ENCODE data around the gene UBE2I. TPM values are rescaled to one million over a fixed set of nuclear protein-coding genes. Genes with fewer than 3 reads are reported as not detected.

UBE2I gene
- total RNA-seq, 1 experiment from 2014 or later: 290 TPM

DNA sequence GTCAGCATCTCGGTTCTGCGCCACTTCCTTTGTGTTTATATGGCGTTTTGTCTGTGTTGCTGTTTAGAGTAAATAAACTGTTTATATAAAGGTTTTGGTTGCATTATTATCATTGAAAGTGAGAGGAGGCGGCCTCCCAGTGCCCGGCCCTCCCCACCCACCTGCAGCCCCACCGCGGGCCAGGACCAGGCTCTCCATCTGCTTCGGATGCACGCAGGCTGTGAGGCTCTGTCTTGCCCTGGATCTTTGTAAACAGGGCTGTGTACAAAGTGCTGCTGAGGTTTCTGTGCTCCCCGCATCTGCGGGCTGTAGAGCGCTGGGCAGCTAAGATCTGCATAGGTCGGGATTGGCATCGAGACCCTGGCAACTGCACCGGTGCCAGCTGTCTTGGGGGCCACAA is 15.8 kb downstream of the UBE2I start:
- H3K4me3 Mint-ChIP-seq: no peak overlapping the region

More for the DNA sequence above, 15.8 kb downstream of the UBE2I start:
- Histone ChIP-seq H2BK120ac (ENCODE audit: low read depth, low read length, poor library complexity, severe bottlenecking) (no peak overlapping the region), H3K14ac (ENCODE audit: insufficient read depth, low read length) (no peak overlapping the region), H3K56ac (ENCODE audit: insufficient read length, low read depth, low read length) (no peak overlapping the region), H4K8ac (replicated peaks; ENCODE audit: insufficient read length, low read depth, low read length) (no peak overlapping the region), H3K4ac (ENCODE audit: low read depth, low read length) (no peak overlapping the region), H3K79me2 (ENCODE audit: insufficient read depth, low read length) (no peaks in the 10 kb centered on the region), H3K18ac (ENCODE audit: insufficient read length, low read depth, low read length) (no peak overlapping the region), H3K79me1 (ENCODE audit: insufficient read depth, low read depth, low read length, poor library complexity, severe bottlenecking) (no peaks in the 10 kb centered on the region), H3K4me1 (ENCODE audit: insufficient read depth, low read length) (no peaks in the 10 kb centered on the region), H2BK15ac (ENCODE audit: low read depth, low read length) (no peak overlapping the region), H4K5ac (ENCODE audit: insufficient read length, low read depth, low read length) (no peak overlapping the region), H3K23ac (ENCODE audit: insufficient read length, low read depth, low read length) (no peak overlapping the region), H2AFZ (ENCODE audit: low read length) (no peak overlapping the region), H2AK5ac (ENCODE audit: insufficient read length, low read length) (no peak overlapping the region), H3K9me3 (ENCODE audit: control insufficient read depth, low read depth, low read length) (no peaks in the 10 kb centered on the region), H3T11ph (ENCODE audit: low read length) (no peak overlapping the region), H3K9ac (ENCODE audit: extremely low read depth, insufficient read length, low read length) (no peak overlapping the region), H2BK5ac (ENCODE audit: insufficient read length, low read length) (no peak overlapping the region), H3K4me2 (ENCODE audit: insufficient read depth, insufficient read length, low read length) (no peak overlapping the region), H3K27ac (ENCODE audit: insufficient read length, low read depth, low read length) (no peak overlapping the region), H3K27me3 (ENCODE audit: insufficient read depth, low read length) (no peaks in the 10 kb centered on the region), H4K91ac (ENCODE audit: insufficient read length, low read depth, low read length) (no peak overlapping the region), H3K23me2 (ENCODE audit: insufficient read length, low read depth, low read length, poor library complexity, severe bottlenecking) (no peaks in the 10 kb centered on the region), H2BK20ac (ENCODE audit: low read depth, low read length, poor library complexity, severe bottlenecking) (no peak overlapping the region), H2BK12ac (ENCODE audit: insufficient read length, low read depth, low read length) (no peak overlapping the region), H4K20me1 (ENCODE audit: control insufficient read depth, insufficient read depth, insufficient read length) (no peaks in the 10 kb centered on the region)
- H3K36me3 Mint-ChIP-seq (ENCODE audit: insufficient read depth in 1 of 3, low read depth in 3 of 3): peaks cover 4 to 45% (median 27%) of the 10 kb centered on the region in 3 experiments
- DNase-seq: no peak
- TF ChIP-seq, protein P1, sequence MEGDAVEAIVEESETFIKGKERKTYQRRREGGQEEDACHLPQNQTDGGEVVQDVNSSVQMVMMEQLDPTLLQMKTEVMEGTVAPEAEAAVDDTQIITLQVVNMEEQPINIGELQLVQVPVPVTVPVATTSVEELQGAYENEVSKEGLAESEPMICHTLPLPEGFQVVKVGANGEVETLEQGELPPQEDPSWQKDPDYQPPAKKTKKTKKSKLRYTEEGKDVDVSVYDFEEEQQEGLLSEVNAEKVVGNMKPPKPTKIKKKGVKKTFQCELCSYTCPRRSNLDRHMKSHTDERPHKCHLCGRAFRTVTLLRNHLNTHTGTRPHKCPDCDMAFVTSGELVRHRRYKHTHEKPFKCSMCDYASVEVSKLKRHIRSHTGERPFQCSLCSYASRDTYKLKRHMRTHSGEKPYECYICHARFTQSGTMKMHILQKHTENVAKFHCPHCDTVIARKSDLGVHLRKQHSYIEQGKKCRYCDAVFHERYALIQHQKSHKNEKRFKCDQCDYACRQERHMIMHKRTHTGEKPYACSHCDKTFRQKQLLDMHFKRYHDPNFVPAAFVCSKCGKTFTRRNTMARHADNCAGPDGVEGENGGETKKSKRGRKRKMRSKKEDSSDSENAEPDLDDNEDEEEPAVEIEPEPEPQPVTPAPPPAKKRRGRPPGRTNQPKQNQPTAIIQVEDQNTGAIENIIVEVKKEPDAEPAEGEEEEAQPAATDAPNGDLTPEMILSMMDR (conservative IDR thresholded peaks at IDR 0.05): no peak
- no peaks in the 10 kb centered on the region for H3K9me3 Mint-ChIP-seq
- no peaks in the 10 kb centered on the region; the same call in 1 of the 2 replicates for H3K27me3 Mint-ChIP-seq (ENCODE audit: low read depth)
- peak overlapping the region in 1 of 3 experiments; percentile 83; a peak in 1 of 7 replicates for H3K27ac Mint-ChIP-seq
- H3K4me1 Mint-ChIP-seq: peaks cover 0 to 9% of the 10 kb centered on the region in 2 experiments; a peak in 2 of 4 replicates
- WGBS (ENCODE audit: extremely low coverage, insufficient read length, low lambda C conversion rate): no CpG with 5 or more reads among the region's 15 CpGs

Data from H9 (cell line).